ENCODE data around the gene CATSPERE. TPM values are rescaled to one million over a fixed set of nuclear protein-coding genes. Genes with fewer than 3 reads are reported as not detected.

Gene CATSPERE
- total and polyA plus RNA-seq, 9 of the 15 experiments (the other 6 are each of a cell fraction or from before 2014, with no cell fraction given) = 0.06 to 0.16 (median 0.09) TPM; not detected in 3

DNA sequence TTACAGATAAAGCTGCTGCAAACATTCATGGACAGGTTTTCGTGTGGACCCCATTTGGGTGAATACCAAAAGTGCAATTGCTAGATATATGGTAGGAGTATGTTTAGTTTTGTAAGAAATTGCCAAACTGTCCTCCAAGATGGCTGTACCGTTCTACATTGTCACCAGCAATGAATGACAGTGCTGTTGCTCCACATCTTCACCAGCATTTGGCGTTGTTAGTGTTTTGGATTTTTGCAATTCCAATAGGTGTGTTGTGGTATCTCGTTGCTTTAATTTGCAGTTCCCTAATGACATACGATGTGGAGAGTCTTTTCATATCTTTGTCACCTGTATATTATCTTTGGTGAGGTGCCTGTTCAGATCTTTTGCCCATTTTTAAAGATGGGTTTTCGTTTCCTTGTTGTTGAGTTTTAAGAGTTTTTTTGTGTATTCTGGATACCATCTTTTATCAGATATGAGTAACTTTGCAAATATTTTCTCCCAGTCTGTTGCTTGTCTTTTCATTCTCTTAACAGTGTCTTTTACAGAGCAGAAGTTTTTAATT, 12.1 kb downstream of the CATSPERE start (continued):
- TF ChIP-seq, protein P1, sequence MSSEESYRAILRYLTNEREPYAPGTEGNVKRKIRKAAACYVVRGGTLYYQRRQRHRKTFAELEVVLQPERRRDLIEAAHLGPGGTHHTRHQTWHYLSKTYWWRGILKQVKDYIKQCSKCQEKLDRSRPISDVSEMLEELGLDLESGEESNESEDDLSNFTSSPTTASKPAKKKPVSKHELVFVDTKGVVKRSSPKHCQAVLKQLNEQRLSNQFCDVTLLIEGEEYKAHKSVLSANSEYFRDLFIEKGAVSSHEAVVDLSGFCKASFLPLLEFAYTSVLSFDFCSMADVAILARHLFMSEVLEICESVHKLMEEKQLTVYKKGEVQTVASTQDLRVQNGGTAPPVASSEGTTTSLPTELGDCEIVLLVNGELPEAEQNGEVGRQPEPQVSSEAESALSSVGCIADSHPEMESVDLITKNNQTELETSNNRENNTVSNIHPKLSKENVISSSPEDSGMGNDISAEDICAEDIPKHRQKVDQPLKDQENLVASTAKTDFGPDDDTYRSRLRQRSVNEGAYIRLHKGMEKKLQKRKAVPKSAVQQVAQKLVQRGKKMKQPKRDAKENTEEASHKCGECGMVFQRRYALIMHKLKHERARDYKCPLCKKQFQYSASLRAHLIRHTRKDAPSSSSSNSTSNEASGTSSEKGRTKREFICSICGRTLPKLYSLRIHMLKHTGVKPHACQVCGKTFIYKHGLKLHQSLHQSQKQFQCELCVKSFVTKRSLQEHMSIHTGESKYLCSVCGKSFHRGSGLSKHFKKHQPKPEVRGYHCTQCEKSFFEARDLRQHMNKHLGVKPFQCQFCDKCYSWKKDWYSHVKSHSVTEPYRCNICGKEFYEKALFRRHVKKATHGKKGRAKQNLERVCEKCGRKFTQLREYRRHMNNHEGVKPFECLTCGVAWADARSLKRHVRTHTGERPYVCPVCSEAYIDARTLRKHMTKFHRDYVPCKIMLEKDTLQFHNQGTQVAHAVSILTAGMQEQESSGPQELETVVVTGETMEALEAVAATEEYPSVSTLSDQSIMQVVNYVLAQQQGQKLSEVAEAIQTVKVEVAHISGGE (CRISPR knock-in tag; IDR thresholded peaks at IDR 0.05) = no peak
- TF ChIP-seq, protein P2, sequence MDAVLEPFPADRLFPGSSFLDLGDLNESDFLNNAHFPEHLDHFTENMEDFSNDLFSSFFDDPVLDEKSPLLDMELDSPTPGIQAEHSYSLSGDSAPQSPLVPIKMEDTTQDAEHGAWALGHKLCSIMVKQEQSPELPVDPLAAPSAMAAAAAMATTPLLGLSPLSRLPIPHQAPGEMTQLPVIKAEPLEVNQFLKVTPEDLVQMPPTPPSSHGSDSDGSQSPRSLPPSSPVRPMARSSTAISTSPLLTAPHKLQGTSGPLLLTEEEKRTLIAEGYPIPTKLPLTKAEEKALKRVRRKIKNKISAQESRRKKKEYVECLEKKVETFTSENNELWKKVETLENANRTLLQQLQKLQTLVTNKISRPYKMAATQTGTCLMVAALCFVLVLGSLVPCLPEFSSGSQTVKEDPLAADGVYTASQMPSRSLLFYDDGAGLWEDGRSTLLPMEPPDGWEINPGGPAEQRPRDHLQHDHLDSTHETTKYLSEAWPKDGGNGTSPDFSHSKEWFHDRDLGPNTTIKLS (IDR thresholded peaks at IDR 0.05; ENCODE audit: borderline replicate concordance, low read depth) = no peak
- TF ChIP-seq POLR3G (IDR thresholded peaks at IDR 0.05; ENCODE audit: extremely low read depth, insufficient read length, insufficient replicate concordance) = no peak
- TF ChIP-seq, protein P3, sequence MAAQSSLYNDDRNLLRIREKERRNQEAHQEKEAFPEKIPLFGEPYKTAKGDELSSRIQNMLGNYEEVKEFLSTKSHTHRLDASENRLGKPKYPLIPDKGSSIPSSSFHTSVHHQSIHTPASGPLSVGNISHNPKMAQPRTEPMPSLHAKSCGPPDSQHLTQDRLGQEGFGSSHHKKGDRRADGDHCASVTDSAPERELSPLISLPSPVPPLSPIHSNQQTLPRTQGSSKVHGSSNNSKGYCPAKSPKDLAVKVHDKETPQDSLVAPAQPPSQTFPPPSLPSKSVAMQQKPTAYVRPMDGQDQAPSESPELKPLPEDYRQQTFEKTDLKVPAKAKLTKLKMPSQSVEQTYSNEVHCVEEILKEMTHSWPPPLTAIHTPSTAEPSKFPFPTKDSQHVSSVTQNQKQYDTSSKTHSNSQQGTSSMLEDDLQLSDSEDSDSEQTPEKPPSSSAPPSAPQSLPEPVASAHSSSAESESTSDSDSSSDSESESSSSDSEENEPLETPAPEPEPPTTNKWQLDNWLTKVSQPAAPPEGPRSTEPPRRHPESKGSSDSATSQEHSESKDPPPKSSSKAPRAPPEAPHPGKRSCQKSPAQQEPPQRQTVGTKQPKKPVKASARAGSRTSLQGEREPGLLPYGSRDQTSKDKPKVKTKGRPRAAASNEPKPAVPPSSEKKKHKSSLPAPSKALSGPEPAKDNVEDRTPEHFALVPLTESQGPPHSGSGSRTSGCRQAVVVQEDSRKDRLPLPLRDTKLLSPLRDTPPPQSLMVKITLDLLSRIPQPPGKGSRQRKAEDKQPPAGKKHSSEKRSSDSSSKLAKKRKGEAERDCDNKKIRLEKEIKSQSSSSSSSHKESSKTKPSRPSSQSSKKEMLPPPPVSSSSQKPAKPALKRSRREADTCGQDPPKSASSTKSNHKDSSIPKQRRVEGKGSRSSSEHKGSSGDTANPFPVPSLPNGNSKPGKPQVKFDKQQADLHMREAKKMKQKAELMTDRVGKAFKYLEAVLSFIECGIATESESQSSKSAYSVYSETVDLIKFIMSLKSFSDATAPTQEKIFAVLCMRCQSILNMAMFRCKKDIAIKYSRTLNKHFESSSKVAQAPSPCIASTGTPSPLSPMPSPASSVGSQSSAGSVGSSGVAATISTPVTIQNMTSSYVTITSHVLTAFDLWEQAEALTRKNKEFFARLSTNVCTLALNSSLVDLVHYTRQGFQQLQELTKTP (IDR thresholded peaks at IDR 0.05; ENCODE audit: low read depth in 1 of 2, partially characterized antibody in 2 of 2) = peak in 1 of 2 experiments; percentile 95
- TF ChIP-seq ZNF507 (tag; conservative IDR thresholded peaks at IDR 0.05) = no peak
- TF ChIP-seq PHB (CRISPR knock-in tag; IDR thresholded peaks at IDR 0.05) = no peak
- no peak for TF ChIP-seq CHD2 (IDR thresholded peaks at IDR 0.05; ENCODE audit: low read depth, low read length)
- no peak for TF ChIP-seq RB1 (IDR thresholded peaks at IDR 0.05; ENCODE audit: low read depth)
- TF ChIP-seq MTA1 (IDR thresholded peaks at IDR 0.05; ENCODE audit: borderline replicate concordance) = no peak
- no peak for TF ChIP-seq LEF1 (IDR thresholded peaks at IDR 0.05)
- TF ChIP-seq, protein P4, sequence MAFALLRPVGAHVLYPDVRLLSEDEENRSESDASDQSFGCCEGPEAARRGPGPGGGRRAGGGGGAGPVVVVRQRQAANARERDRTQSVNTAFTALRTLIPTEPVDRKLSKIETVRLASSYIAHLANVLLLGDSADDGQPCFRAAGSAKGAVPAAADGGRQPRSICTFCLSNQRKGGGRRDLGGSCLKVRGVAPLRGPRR (CRISPR knock-in tag; IDR thresholded peaks at IDR 0.05) = no peak
- TF ChIP-seq SMARCA5 (IDR thresholded peaks at IDR 0.05) = 0 out of 2 replicates have a peak, but pooled peaks have one; percentile 49
- no peak for TF ChIP-seq CAMTA2 (CRISPR knock-in tag; conservative IDR thresholded peaks at IDR 0.05)
- TF ChIP-seq TARDBP (IDR thresholded peaks at IDR 0.05) = no peak
- TF ChIP-seq EP300 (IDR thresholded peaks at IDR 0.05; ENCODE audit: low read length) = no peak
- TF ChIP-seq MCM5 (IDR thresholded peaks at IDR 0.05; ENCODE audit: low read depth) = no peak
- TF ChIP-seq ZNF165 (CRISPR knock-in tag; IDR thresholded peaks at IDR 0.05; ENCODE audit: borderline replicate concordance) = no peak
- no peak for TF ChIP-seq ZNF445 (CRISPR knock-in tag; IDR thresholded peaks at IDR 0.05; ENCODE audit: low read depth)
- no peak for TF ChIP-seq KHSRP (IDR thresholded peaks at IDR 0.05)
